ENCODE data around the gene EGFR. TPM values are rescaled to one million over a fixed set of nuclear protein-coding genes. Genes with fewer than 3 reads are reported as not detected.

EGFR gene
- total and polyA plus RNA-seq, 2 donors (not counting 1 experiment from before 2014, with no cell fraction given), result 55.3 to 62.8 TPM

DNA sequence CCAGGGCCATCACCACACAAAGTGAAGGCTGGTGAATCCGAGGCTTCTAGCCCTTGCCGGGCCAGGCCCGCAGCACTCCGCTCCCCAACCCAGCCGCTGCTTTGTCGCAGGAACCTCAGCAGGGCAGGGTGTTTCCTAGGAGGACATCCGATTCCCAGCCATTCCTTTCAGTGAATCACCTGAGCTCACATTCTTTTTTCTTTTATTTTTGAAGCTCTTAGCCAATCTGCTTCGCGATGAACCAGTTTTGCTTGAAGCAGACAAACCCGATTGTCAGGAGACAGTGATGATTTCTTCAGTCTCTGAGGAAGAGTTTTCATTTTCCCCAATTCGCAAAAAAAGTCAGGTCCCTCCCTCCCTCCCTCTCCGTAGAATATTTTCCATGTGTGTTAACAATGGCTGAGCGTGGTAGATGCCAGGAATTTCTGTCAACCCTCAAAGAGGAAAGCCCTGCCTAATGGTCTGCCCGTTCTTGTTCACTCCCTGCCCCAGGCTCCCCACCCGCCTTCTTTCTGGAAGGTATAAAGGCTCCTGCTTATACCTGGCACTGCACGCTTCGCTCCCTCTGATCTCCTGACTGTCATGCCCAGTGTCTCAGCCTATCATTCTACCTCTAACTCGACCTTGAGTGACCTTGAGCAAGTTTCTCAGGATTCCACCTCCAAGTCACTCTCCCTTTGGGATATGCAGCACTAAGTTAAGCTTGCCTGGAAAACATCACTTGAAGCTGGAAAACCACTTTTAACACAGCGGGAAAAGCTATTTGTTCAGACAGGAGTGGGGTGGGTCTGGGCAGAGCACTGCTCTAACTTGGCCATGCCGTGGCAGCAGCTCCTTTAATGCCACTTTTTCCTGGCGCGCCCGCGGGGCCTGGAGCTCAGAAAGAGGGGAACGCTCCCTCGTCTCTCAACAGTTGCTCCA, 35.1 kb downstream of the EGFR start:
- peak overlapping the region; percentile 5 for H3K27ac ChIP-seq (ENCODE audit: insufficient read depth, low read length)
- DNase-seq (ENCODE audit: low read depth in 2 of 2), result peak in 1 of 2 donors; percentile 54
- H3K4me1 ChIP-seq (ENCODE audit: control insufficient read depth, extremely low read depth, insufficient read depth, low read length), result peaks cover 42% of the 10 kb centered on the region
- no peaks in the 10 kb centered on the region for H3K36me3 ChIP-seq (ENCODE audit: control insufficient read depth, insufficient read depth, low read length)
- H3K4me3 ChIP-seq (replicated peaks in 1 of 4; ENCODE audit: control extremely low read depth in 1 of 4, insufficient read depth in 1 of 4, low read depth in 3 of 4, low read length in 4 of 4), result no peak overlapping the region
- no peak for TF ChIP-seq EZH2 (IDR thresholded peaks at IDR 0.05; ENCODE audit: low read length, missing control alignments)
- TF ChIP-seq, protein P1, sequence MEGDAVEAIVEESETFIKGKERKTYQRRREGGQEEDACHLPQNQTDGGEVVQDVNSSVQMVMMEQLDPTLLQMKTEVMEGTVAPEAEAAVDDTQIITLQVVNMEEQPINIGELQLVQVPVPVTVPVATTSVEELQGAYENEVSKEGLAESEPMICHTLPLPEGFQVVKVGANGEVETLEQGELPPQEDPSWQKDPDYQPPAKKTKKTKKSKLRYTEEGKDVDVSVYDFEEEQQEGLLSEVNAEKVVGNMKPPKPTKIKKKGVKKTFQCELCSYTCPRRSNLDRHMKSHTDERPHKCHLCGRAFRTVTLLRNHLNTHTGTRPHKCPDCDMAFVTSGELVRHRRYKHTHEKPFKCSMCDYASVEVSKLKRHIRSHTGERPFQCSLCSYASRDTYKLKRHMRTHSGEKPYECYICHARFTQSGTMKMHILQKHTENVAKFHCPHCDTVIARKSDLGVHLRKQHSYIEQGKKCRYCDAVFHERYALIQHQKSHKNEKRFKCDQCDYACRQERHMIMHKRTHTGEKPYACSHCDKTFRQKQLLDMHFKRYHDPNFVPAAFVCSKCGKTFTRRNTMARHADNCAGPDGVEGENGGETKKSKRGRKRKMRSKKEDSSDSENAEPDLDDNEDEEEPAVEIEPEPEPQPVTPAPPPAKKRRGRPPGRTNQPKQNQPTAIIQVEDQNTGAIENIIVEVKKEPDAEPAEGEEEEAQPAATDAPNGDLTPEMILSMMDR (conservative IDR thresholded peaks at IDR 0.05 in 1 of 2, IDR thresholded peaks at IDR 0.05 in 1 of 2; ENCODE audit: low read depth in 1 of 2, low read length in 2 of 2), result no peak
- no peaks in the 10 kb centered on the region for H3K9me3 ChIP-seq (ENCODE audit: control insufficient read depth, insufficient read depth, low read depth, low read length)
- no peak overlapping the region for H2AFZ ChIP-seq (ENCODE audit: low read length)
- H3K27me3 ChIP-seq (ENCODE audit: control insufficient read depth, insufficient read depth, low read length), result no peaks in the 10 kb centered on the region
- H3K79me2 ChIP-seq (ENCODE audit: control insufficient read depth, insufficient read depth, low read length), result peaks cover 95% of the 10 kb centered on the region
- no peak overlapping the region for H3K4me2 ChIP-seq (ENCODE audit: extremely low read depth, insufficient read depth, low read length)
- no peak overlapping the region for H3K9ac ChIP-seq (ENCODE audit: insufficient read depth, low read length)
- H4K20me1 ChIP-seq (ENCODE audit: control insufficient read depth, extremely low read depth, insufficient read depth, low read length), result no peaks in the 10 kb centered on the region

- no peaks in the 10 kb centered on the region for H3K9me3 ChIP-seq (ENCODE audit: control insufficient read depth, insufficient read depth, low read depth, low read length)
- no peak overlapping the region for H3K4me3 ChIP-seq (replicated peaks in 1 of 4; ENCODE audit: control extremely low read depth in 1 of 4, insufficient read depth in 1 of 4, low read depth in 3 of 4, low read length in 4 of 4)
- DNase-seq (ENCODE audit: low read depth in 2 of 2), result no peak
- no peaks in the 10 kb centered on the region for H4K20me1 ChIP-seq (ENCODE audit: control insufficient read depth, extremely low read depth, insufficient read depth, low read length)
- no peak overlapping the region for H2AFZ ChIP-seq (ENCODE audit: low read length)
- no peaks in the 10 kb centered on the region for H3K27me3 ChIP-seq (ENCODE audit: control insufficient read depth, insufficient read depth, low read length)
- H3K79me2 ChIP-seq (ENCODE audit: control insufficient read depth, insufficient read depth, low read length), result peaks cover 94% of the 10 kb centered on the region
- H3K4me1 ChIP-seq (ENCODE audit: control insufficient read depth, extremely low read depth, insufficient read depth, low read length), result peaks cover 42% of the 10 kb centered on the region
- no peak overlapping the region for H3K4me2 ChIP-seq (ENCODE audit: extremely low read depth, insufficient read depth, low read length)
- no peak overlapping the region for H3K9ac ChIP-seq (ENCODE audit: insufficient read depth, low read length)
- H3K27ac ChIP-seq (ENCODE audit: insufficient read depth, low read length), result no peak overlapping the region
- TF ChIP-seq, protein P1 (conservative IDR thresholded peaks at IDR 0.05 in 1 of 2, IDR thresholded peaks at IDR 0.05 in 1 of 2; ENCODE audit: low read depth in 1 of 2, low read length in 2 of 2), result no peak
- TF ChIP-seq EZH2 (IDR thresholded peaks at IDR 0.05; ENCODE audit: low read length, missing control alignments), result no peak
- no peaks in the 10 kb centered on the region for H3K36me3 ChIP-seq (ENCODE audit: control insufficient read depth, insufficient read depth, low read length)
Measured at GRCh38 chr7:55054758-55055157, 35.9 kb downstream of the EGFR start.

DNA sequence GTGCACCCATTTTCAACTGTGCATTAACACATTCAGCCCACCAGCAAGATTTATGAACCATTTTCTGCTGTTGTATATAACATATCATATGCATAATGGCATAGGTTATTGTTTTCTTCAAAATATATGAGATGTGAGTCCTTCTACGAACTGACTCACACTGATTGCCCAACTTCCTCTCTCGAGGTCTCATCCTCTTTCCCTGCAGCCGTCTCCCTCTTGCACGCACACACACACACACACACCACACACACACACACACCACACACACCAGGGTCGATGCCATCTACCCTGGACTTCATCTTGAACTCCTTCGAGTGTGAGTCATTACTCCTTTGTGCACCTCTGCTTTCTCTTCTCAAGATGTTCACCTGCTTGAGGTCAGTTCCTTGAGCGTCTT, 36.7 kb downstream of the EGFR start:
- Histone ChIP-seq H3K27me3 (ENCODE audit: control insufficient read depth, insufficient read depth, low read length) (no peaks in the 10 kb centered on the region), H3K9me3 (ENCODE audit: control insufficient read depth, insufficient read depth, low read depth, low read length) (no peaks in the 10 kb centered on the region), H4K20me1 (ENCODE audit: control insufficient read depth, extremely low read depth, insufficient read depth, low read length) (no peaks in the 10 kb centered on the region), H3K79me2 (ENCODE audit: control insufficient read depth, insufficient read depth, low read length) (peaks cover 95% of the 10 kb centered on the region), H3K4me1 (ENCODE audit: control insufficient read depth, extremely low read depth, insufficient read depth, low read length) (peaks cover 39% of the 10 kb centered on the region), H3K36me3 (ENCODE audit: control insufficient read depth, insufficient read depth, low read length) (no peaks in the 10 kb centered on the region), H3K4me2 (ENCODE audit: extremely low read depth, insufficient read depth, low read length) (no peak overlapping the region), H3K9ac (ENCODE audit: insufficient read depth, low read length) (no peak overlapping the region), H2AFZ (ENCODE audit: low read length) (no peak overlapping the region), H3K27ac (ENCODE audit: insufficient read depth, low read length) (peak overlapping the region; percentile 2), H3K4me3 (replicated peaks in 1 of 4; ENCODE audit: control extremely low read depth in 1 of 4, insufficient read depth in 1 of 4, low read depth in 3 of 4, low read length in 4 of 4) (no peak overlapping the region)
- DNase-seq (ENCODE audit: low read depth in 2 of 2), result peak; percentile 70 to 87
- TF ChIP-seq, protein P1 (conservative IDR thresholded peaks at IDR 0.05 in 1 of 2, IDR thresholded peaks at IDR 0.05 in 1 of 2; ENCODE audit: low read depth in 1 of 2, low read length in 2 of 2), result no peak
- TF ChIP-seq EZH2 (IDR thresholded peaks at IDR 0.05; ENCODE audit: low read length, missing control alignments), result no peak

Data from fibroblast of lung (primary cell).